ENCODE data around the gene SV2A. TPM values are rescaled to one million over a fixed set of nuclear protein-coding genes. Genes with fewer than 3 reads are reported as not detected.
"Not testable (repeated sequence)": the region's sequence is repeated elsewhere in the genome, so short reads cannot be mapped to it uniquely, and the experiment has no call there.

Gene SV2A
- total RNA-seq, 1 donor from 2014 or later: 1.3 TPM

DNA sequence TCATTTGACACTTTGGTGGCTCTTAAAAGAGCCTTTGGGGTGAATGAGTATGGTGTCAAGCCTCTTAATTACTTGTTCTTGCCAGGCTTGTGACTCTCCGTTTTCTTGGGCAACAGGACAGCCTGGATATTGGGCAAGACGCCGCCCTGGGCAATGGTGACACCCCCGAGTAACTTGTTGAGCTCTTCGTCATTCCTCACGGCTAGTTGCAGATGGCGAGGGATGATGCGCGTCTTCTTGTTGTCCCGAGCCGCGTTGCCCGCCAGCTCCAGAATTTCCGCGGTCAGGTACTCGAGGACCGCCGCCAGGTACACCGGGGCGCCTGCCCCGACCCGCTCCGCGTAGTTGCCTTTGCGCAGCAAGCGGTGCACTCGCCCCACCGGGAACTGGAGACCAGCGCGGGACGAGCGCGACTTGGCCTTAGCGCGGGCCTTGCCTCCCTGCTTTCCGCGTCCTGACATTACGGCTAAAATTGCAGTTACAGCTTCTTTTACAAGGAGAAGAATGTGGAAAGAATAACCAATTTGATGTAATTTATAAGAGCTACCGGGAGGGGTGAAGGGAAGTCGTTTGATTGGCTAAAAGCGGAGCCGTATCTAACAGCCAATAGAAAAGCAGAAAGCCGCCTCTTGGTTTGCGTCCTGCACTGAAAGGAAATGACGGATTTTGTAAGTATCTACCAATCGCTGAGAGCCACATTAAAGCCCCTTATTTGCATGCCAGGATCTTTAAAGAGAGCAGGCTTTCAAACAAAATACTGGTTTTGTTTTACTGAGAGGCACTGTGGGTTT is 30.0 kb downstream of the SV2A start:
- DNase-seq (ENCODE audit: low read depth in 2 of 2): peak; percentile 98 to 99

DNA sequence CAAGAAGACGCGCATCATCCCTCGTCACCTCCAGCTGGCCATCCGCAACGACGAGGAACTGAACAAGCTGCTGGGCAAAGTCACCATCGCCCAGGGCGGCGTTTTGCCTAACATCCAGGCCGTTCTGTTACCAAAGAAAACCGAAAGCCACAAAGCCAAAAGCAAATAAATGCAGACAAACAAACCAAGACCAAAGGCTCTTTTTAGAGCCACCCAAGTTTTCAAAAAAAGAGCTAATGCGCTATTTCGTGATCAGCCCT is 30.5 kb downstream of the SV2A start:
- DNase-seq (ENCODE audit: low read depth in 2 of 2): not testable (repeated sequence)

DNA sequence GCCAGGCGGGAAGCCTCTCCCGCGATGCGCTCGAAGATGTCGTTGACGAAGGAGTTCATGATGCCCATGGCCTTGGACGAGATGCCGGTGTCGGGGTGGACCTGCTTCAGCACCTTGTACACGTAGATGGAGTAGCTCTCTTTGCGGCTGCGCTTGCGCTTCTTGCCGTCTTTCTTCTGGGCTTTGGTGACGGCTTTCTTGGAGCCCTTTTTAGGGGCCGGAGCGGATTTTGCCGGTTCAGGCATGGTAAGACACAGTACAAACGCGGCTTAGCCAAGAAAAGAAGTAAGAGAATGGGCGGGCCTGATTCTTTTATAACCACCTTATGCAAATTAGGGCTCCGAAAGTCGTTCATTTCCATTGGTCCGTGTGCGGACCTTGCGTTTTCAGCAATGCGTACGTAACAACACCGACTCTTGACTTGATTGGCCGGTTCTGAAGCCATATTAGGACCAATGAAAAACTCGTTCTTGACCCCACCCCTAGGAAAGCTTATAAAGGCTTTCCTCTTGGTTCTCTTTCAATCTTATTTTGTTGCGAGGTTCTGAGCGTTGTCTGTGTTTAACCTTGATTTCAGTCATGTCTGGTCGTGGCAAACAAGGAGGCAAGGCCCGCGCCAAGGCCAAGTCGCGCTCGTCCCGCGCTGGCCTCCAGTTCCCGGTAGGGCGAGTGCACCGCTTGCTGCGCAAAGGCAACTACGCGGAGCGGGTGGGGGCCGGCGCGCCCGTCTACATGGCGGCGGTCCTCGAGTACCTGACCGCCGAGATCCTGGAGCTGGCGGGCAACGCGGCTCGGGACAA is 31.0 kb downstream of the SV2A start:
- peak; percentile 99 for DNase-seq (ENCODE audit: low read depth in 2 of 2)

DNA sequence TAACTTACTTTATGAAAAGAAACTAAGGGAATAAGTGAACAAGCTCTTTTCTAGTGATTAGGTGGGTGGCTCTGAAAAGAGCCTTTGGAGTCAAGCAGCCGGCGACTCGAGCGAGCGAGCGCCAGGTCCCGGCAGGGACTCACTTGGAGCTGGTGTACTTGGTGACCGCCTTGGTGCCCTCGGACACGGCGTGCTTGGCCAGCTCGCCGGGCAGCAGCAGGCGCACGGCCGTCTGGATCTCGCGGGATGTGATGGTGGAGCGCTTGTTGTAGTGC is 31.6 kb downstream of the SV2A start:
- DNase-seq (ENCODE audit: low read depth in 2 of 2): not testable (repeated sequence)

DNA sequence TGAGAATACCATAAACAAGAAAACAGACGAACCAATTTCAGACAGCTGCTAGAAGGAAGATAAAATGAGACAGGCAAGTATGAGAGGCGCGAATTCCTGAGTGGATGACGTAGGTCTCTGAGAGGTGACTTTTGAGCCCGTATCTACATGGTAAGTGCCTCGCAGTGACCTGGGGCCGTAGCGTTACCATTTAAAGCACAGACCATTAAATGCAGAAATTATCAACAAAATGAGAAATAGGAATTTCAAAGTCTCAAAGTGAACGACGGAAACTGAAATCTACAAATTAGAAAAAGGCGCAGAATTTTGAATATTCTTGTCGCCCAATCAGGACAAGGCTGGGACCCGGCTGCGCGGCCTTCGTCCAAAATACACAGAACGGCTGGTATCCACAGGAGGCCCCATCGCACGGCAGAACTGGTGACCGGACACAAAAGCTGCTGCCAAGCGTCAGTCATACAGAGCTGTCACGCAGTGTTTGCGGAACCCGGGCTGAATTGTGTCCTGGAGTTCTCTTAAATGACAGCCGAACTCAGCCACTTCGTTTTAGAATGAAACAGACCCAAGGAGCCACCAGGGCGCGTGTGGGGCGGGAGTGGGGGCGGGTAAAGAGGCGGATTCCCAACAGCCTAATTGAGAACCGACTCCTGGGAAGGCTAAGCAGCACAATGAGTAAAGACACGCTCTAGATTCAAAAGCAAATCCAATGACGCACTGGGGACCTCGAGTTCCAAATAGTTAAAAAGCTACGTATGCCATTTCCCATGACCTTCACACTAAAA is 32.1 kb downstream of the SV2A start:
- peak; percentile 93 to 94 for DNase-seq (ENCODE audit: low read depth in 2 of 2)

DNA sequence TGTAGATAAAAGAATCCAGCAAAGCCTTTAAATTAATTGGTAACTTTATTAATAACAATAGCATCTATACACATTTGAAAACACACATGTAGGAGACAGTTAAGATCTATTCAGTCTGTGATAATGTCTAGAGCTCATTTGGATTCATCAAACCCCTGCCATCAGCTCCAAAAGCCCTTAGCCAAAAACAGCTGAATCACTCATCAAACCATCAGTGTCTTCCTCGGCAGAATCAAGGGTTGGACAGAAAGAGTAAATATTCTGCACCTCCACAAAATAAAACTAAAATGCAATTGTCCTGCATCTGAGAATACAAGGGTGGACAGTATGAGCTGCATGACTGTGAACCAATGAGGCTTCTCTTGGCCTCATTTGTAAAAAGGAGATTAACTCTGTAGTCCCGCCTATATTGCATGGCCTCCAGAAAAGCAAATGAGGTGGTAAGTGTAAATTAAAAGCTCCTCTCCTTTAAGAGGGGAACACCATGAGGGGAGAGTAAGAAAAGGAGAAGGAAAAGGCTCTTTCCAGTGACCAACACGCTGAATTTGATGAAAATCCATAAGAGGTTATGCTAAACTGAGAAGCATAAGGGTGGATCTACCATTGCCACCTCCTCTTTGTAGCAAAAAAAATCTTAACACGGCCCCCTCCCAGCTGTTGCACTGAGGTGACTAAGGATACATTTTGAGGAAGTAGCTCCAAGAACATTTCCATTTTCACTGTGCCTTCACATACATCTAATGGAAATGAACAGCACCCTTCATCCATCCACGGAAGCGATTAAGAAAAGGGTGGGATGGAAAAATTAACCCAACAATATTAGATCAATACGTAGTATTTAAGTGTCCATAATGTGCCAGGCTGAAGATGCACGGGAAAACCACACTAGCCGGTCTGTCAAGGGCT is 33.0 kb downstream of the SV2A start:
- DNase-seq (ENCODE audit: low read depth in 2 of 2): peak in 1 of 2 donors; percentile 7

DNA sequence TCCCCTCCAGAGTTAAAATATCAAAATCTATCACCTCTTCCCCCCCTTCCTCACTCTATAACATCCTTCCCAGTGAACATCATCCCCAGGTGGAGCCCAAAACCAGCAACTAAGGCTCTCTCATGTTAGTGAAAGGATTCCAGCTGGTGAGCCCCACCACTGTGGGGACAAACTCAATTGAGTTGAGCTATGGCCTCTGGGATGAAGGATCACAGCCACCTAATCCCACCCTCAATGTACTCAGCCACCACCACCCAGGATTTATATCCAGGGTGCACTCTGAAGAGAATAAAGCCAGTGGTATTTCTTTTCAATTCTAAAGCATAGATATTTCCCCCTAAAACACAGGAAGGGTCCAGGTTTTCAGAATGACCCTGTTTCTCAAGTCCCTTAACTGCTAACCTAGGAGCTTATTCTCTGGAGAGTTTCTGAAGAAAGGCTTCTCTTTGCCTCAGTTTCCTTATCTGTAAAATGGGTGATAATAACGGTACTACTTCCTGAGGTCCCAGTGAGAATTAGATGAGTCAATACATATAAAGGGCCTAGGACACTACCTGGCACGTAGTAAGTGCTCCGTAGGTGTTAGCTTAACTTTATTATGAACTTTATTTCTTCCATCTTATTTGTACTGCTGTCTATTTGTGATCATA is 33.9 kb downstream of the SV2A start:
- DNase-seq (ENCODE audit: low read depth in 2 of 2): no peak

DNA sequence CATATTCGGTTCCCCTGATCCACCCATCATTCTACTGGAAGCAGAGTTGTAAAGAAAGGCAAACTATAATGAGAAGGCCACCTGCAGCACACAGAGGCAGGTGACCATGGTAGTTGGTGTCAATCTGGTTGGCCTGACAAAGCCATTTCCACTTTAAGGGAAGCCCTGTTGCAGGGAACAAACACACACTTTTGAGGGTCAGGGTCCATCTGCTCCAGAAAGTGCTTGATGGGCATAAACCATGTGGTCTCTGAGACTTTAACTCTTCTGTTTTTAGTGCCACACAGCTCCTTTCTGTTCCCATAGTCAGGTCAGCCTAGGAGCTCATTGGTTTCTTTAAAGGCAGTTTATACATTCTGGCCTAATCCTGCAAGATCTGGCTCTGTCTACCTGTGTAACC is 35.8 kb downstream of the SV2A start:
- DNase-seq (ENCODE audit: low read depth in 2 of 2): no peak

DNA sequence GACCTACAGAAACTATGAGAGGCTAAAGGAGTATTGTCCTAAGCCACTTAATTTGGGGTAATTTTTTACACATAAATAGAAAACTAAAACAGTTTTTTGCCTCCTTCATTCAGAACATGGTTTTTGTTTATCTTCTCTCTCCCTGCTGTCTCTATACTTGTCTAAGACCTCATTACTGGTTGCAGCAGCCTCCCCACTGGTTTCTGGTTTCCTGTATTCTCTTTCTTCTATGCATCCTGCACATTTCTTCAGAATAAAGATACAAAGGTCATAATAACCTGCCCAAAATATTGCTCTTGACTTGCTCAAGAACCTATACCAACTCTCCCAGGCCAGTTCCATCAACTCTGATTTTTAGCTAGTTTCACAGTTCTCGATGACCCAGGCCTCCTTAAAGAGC is 38.1 kb downstream of the SV2A start:
- no peak for DNase-seq (ENCODE audit: low read depth in 2 of 2)

DNA sequence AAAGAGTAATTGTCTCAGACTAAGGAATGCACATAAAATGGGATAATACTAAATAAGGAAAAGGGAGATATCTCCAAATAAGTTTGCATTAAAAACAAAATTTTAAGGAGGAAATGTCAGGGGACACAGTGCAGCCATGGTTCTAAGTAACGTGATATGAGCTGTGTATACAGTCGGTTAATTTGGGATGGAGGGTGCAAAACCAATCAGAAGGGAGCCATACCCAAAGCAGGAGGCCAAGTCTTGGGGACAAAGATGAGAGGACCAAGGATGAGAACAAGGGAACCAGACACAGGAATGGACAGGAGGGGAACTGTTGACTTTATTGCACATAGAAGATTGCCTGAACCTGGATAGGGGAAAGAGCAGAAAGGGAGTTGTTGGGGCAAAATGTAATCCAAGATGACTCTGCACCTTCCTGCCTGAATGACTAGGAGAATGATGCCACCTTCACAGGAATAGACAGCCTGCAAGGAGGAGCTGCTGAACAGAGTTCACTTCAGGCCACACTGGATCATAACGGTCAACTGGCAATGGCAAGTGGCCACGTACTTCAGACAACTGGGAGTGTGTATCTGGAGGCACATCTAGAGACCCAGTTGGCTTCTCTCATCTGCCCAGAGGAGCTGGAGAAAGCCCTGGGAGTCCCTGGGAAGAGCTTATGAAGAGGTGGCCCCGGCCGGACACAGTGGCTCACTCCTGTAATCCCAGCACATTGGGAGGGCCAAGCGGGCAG is 40.3 kb downstream of the SV2A start:
- DNase-seq (ENCODE audit: low read depth in 2 of 2): no peak

DNA sequence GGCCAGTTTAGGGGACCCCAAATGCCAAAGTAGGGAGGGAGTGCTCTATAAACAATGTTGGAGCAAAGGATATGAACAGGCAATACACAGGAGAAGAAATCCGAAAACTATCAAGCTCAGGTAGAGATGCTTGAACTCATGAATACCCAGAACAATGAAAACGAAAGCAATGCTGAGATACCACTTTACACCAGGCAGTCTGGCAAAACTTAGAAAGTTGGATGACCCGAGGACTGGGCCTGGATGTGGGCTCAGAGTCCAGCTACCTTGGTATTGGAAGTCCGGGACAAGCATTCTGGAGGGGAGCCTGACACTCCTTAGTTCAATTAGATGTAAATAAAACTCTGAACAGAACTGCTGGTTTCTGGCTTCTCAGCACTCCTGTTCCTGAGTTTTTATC is 44.6 kb downstream of the SV2A start:
- not testable (repeated sequence) for DNase-seq (ENCODE audit: low read depth in 2 of 2)

DNA sequence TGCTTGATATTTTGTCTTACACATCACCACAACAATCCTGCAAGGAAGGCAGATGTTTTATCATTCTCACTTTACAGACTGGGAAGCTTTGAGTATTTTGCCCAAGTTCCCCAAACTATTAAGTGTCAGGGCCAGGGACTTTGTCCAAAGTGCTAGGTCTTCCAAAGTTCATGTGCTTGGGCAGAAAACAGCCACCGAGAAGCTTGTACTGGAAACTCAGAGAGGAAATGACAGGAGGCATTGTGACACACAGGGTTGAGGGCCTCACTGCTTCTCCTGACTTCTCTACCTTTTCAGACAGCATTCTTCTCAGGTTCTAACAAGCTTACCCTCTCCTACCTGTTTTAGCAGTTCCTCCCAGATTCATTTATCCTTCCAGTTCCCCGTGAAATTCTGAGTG is 50.8 kb downstream of the SV2A start:
- DNase-seq (ENCODE audit: low read depth in 2 of 2): not testable (repeated sequence)

DNA sequence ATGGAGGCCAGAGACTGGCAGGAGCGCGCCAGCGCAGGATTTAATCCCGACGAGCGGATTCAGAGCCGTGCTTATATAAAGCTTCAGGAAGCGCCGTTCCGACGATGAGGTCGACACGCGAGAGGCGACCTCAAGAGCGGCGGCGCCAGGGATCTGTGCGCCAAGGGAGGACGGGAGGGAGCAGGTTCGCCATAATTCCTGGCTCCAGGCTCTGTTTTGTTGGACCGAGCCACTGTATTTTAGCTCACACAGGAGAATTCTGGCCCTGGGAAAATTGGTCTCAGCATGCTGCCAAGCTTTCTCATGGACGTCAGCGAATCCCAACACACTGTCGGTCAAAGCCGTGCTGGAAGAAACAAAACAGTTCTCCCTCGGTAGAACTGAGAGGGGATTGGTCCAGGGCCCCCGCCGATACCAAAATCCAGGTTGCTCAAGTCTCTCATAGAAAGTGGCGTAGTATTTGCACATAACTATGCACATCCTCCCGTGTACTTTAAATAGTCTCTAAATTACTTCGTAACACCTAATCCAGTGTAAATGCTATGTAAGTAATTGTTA is 56.1 kb downstream of the SV2A start:
- not testable (repeated sequence) for DNase-seq (ENCODE audit: low read depth in 2 of 2)

DNA sequence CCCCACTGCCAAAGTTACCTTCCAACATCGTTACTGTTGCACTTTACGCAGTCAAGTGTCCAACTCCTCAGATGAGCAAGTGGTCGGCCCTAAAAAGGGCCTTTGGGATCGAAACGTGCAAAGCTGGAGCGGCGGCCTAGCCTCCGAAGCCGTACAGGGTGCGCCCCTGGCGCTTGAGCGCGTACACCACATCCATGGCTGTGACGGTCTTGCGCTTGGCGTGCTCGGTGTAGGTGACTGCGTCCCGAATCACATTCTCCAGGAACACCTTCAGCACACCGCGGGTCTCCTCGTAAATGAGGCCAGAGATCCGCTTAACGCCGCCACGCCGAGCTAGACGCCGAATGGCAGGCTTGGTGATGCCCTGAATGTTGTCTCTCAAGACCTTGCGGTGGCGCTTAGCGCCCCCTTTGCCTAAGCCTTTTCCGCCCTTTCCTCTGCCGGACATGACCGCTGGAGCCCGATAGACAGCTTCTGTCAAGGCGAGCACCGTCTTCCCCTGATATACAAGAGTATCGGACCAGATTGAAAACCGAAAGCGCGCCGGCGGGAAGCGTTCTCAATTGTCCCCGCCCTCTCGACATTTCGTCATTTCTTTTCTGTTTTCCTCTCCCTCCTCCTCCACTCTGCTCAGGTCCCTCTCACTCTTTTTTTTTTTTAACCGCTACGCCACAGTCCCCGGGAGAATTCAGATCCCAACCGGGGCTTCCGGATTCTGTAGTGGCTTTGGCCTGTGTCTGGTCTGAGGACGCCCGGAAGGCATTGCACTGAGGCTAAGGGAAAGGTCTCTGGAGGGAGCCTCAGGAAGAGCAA is 56.8 kb downstream of the SV2A start:
- not testable (repeated sequence) for DNase-seq (ENCODE audit: low read depth in 2 of 2)

DNA sequence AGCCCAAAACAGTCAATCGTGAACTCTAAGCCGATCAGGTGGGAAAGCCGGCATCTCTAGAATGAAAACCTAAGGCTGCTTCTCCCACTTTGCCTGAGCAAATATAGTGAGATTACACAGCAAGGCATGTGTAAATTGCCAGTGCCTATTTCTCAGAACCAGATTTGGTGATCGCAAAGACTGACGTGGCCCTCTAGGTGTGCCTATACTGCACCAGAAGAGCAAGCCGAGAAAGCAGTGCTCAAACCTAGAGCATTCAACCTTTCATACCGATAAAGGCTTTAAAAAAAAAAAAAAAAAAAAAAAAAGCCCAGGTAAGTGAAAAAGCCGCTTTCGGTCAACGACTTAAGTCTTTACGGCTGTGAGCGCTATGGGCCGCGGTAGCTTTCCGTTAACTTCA is 57.4 kb downstream of the SV2A start:
- not testable (repeated sequence) for DNase-seq (ENCODE audit: low read depth in 2 of 2)
